ENCODE data around the gene AGTPBP1.
"Not testable (repeated sequence)": the region's sequence is repeated elsewhere in the genome, so short reads cannot be mapped to it uniquely, and the experiment has no call there.

- TF ChIP-seq CTCF, POLR2AphosphoS5, POLR2A (IDR thresholded peaks at IDR 0.05): not testable (repeated sequence)
Measured at GRCh38 chr9:85773844-85774243, 32.1 kb upstream of the AGTPBP1 start.
